GM23338 (cell line): Measurements from ENCODE around the gene GLG1. TPM values are rescaled to one million over a fixed set of nuclear protein-coding genes. Genes with fewer than 3 reads are reported as not detected.

ENCODE experiments used
- ATAC-seq: fragments of 200-7000 bp; cut with Tn5 transposase; 3 replicates; pipeline ENCODE4 v1.9.1; 2020
- DNase-seq: peaks from one replicate; pipeline ENCODE4 v3.0.0-alpha.2; 2015; ENCODE audit warnings: low spot score
- H2AFZ ChIP-seq: fragments of 200-600 bp; sonication (generic); 2 replicates; pipeline ENCODE4 v1.8.0; 2016; ENCODE audit warnings: antibody characterized with exemption, mild to moderate bottlenecking, moderate library complexity
- H3F3A ChIP-seq: fragments of 200-600 bp; sonication (generic); replicated peaks from 2 replicates; pipeline ENCODE4 v1.8.0; 2017; ENCODE audit warnings: antibody characterized with exemption, mixed run types, low read depth
- H3K27ac ChIP-seq: fragments of 200-600 bp; sonication (generic); 2 replicates; pipeline ENCODE4 v1.6.1; 2016; ENCODE audit warnings: low read depth
- H3K27me3 ChIP-seq: fragments of 200-600 bp; sonication (generic); 2 replicates; pipeline ENCODE4 v1.8.0; 2016; ENCODE audit warnings: mild to moderate bottlenecking, mixed run types, moderate library complexity; ENCODE audit not compliant: insufficient read depth
- H3K36me3 ChIP-seq: fragments of 200-600 bp; sonication (generic); 2 replicates; pipeline ENCODE4 v1.8.0; 2016; ENCODE audit warnings: mild to moderate bottlenecking; ENCODE audit not compliant: insufficient read depth
- H3K4me1 ChIP-seq: fragments of 200-600 bp; sonication (generic); 2 replicates; pipeline ENCODE4 v1.8.0; 2016; ENCODE audit warnings: mild to moderate bottlenecking, moderate library complexity; ENCODE audit not compliant: insufficient read depth
- H3K4me2 ChIP-seq: fragments of 200-600 bp; sonication (generic); 2 replicates; pipeline ENCODE4 v1.7.1; 2017; ENCODE audit warnings: mixed run types
- H3K4me3 ChIP-seq: fragments of 200-600 bp; sonication (generic); 2 replicates; pipeline ENCODE4 v1.6.1; 2016; ENCODE audit warnings: mixed run types
- H3K79me2 ChIP-seq: fragments of 200-600 bp; sonication (generic); replicated peaks from 2 replicates; pipeline ENCODE4 v1.8.0; 2017; ENCODE audit warnings: mild to moderate bottlenecking; ENCODE audit not compliant: insufficient read depth
- H3K9me2 ChIP-seq: fragments of 200-600 bp; sonication (generic); 2 replicates; pipeline ENCODE4 v1.8.0; 2017; ENCODE audit not compliant: insufficient read depth
- H4K20me1 ChIP-seq: fragments of 200-600 bp; sonication (generic); replicated peaks from 2 replicates; pipeline ENCODE4 v1.8.0; 2017; ENCODE audit warnings: mild to moderate bottlenecking; ENCODE audit not compliant: insufficient read depth
- H3K27ac Mint-ChIP-seq: 2 replicates; pipeline ENCODE4 v1.8.0; 2020; ENCODE audit warnings: inconsistent platforms, mild to moderate bottlenecking, moderate library complexity, mixed read lengths
- H3K27me3 Mint-ChIP-seq: 3 replicates; pipeline ENCODE4 v1.8.0; 2022; ENCODE audit warnings: low read depth, mild to moderate bottlenecking, moderate library complexity, mixed read lengths, inconsistent platforms; ENCODE audit not compliant: insufficient read depth, poor library complexity
- H3K36me3 Mint-ChIP-seq: 3 replicates; pipeline ENCODE4 v1.8.0; 2021; ENCODE audit warnings: low read depth, mild to moderate bottlenecking, inconsistent platforms, moderate library complexity, mixed read lengths
- H3K4me1 Mint-ChIP-seq: 3 replicates; pipeline ENCODE4 v1.8.0; 2020; ENCODE audit warnings: mild to moderate bottlenecking, inconsistent platforms, mixed read lengths
- H3K4me3 Mint-ChIP-seq: 3 replicates; pipeline ENCODE4 v1.8.0; 2021; ENCODE audit warnings: moderate library complexity, mild to moderate bottlenecking, inconsistent platforms, mixed read lengths
- H3K9me3 Mint-ChIP-seq: 3 replicates; pipeline ENCODE4 v1.8.0; 2020; ENCODE audit warnings: moderate library complexity, mild to moderate bottlenecking, inconsistent platforms, mixed read lengths
- CREB1 ChIP-seq: fragments of 250-450 bp; sonication (Bioruptor Pico); IDR thresholded peaks from 2 replicates; pipeline ENCODE4 v1.5.0; 2020; ENCODE audit warnings: low read depth, mild to moderate bottlenecking, moderate library complexity
- CTCF ChIP-seq, 2 experiments: fragments of 200-600 bp in 1 of 2; sonication (generic) in 1 of 2; conservative IDR thresholded peaks; 2 replicates each; pipeline versions ENCODE4 v1.5.1 to v1.6.1; 2016 to 2017; ENCODE audit warnings: antibody characterized with exemption in 2 of 2, low read depth in 2 of 2, mild to moderate bottlenecking in 2 of 2, moderate library complexity in 1 of 2
- ETS1 ChIP-seq: IDR thresholded peaks from 2 replicates; pipeline ENCODE4 v1.6.1; 2016; ENCODE audit warnings: antibody characterized with exemption
- EZH2 ChIP-seq: fragments of 200-600 bp; sonication (generic); IDR thresholded peaks from one replicate; pipeline ENCODE4 v1.8.0; 2017; ENCODE audit warnings: antibody characterized with exemption, mild to moderate bottlenecking, low read depth; ENCODE audit not compliant: unreplicated experiment
- JUNB ChIP-seq: IDR thresholded peaks from one replicate; pipeline ENCODE4 v1.6.1; 2016; ENCODE audit warnings: antibody characterized with exemption; ENCODE audit not compliant: unreplicated experiment
- NANOG ChIP-seq: IDR thresholded peaks from 2 replicates; pipeline ENCODE4 v1.6.1; 2016; ENCODE audit warnings: antibody characterized with exemption, borderline replicate concordance
- REST ChIP-seq: IDR thresholded peaks from one replicate; pipeline ENCODE4 v1.6.1; 2018; ENCODE audit warnings: antibody characterized with exemption; ENCODE audit not compliant: unreplicated experiment
- STAT1 ChIP-seq: IDR thresholded peaks from one replicate; pipeline ENCODE4 v1.6.1; 2016; ENCODE audit warnings: antibody characterized with exemption; ENCODE audit not compliant: unreplicated experiment
- ZNF114 ChIP-seq: fragments of 250-450 bp; sonication (Bioruptor Pico); IDR thresholded peaks from 2 replicates; pipeline ENCODE4 v1.5.0; 2020; ENCODE audit warnings: mild to moderate bottlenecking, moderate library complexity
- ZNF331 ChIP-seq: fragments of 250-450 bp; sonication (Bioruptor Pico); IDR thresholded peaks from 2 replicates; pipeline ENCODE4 v1.5.0; 2020; ENCODE audit warnings: low read depth, mild to moderate bottlenecking, moderate library complexity
- ZNF462 ChIP-seq: fragments of 250-450 bp; sonication (Bioruptor Pico); IDR thresholded peaks from 2 replicates; pipeline ENCODE4 v1.5.0; 2020; ENCODE audit warnings: mild to moderate bottlenecking, moderate library complexity
- polyA plus RNA-seq: library from polyadenylated mRNA; unstranded; fragments of >200 nt; fragmentation: Nextera tagmentation; extraction: Ambion mirVana; gene quantifications from 2 replicates; pipeline ENCODE4 v1.2.1, GENCODE V29; 2016
- total RNA-seq: library from RNA; depleted of rRNA; stranded (reverse); fragments of >200 nt; shearing (Covaris generic); gene quantifications from 2 replicates; pipeline ENCODE4 v1.2.3, GENCODE V29; 2014

Gene GLG1
- total and polyA plus RNA-seq, 2 experiments from 2014 or later, result 61.2 to 211 TPM

GRCh38 chr16:74565378-74565777, 41.5 kb downstream of the GLG1 start (continued):
- TF ChIP-seq ETS1 (no peak), NANOG (no peak), EZH2 (no peak), CREB1 (no peak), STAT1 (no peak)

GRCh38 chr16:74564451-74564984, 42.4 kb downstream of the GLG1 start:
- Histone ChIP-seq H3K27me3 (no peaks in the 10 kb centered on the region), H3K36me3 (no peaks in the 10 kb centered on the region), H3K4me2 (no peak overlapping the region), H4K20me1 (peaks cover 65% of the 10 kb centered on the region), H3K27ac (no peak overlapping the region), H3K4me1 (peaks cover 6% of the 10 kb centered on the region; the same call in 1 of the 2 replicates), H3F3A (no peaks in the 10 kb centered on the region), H3K9me2 (no peaks in the 10 kb centered on the region), H2AFZ (no peak overlapping the region), H3K4me3 (no peak overlapping the region), H3K79me2 (peaks cover 99% of the 10 kb centered on the region)
- ATAC-seq (no peak), DNase-seq (no peak)
- Mint-ChIP-seq H3K36me3 (no peaks in the 10 kb centered on the region), H3K4me1 (peaks cover 28% of the 10 kb centered on the region), H3K27me3 (peaks cover 5% of the 10 kb centered on the region), H3K27ac (no peak overlapping the region), H3K4me3 (no peak overlapping the region), H3K9me3 (no peaks in the 10 kb centered on the region)
- no peak for TF ChIP-seq CREB1
- TF ChIP-seq ZNF114, result no peak
- TF ChIP-seq CTCF (conservative IDR thresholded peaks at IDR 0.05; ENCODE audit: low read depth in 2 of 2), result no peak
- TF ChIP-seq JUNB, result no peak
- TF ChIP-seq NANOG, result no peak
- no peak for TF ChIP-seq EZH2
- no peak for TF ChIP-seq ETS1
- TF ChIP-seq REST, result no peak
- no peak for TF ChIP-seq ZNF462 (CRISPR knock-in tag)
- TF ChIP-seq ZNF331 (CRISPR knock-in tag), result no peak
